SIG-M5 treated with dmso at 0.1 percent for 504 hours (cell line): ENCODE data around the gene THRB.

ENCODE experiments used
- DNase-seq: peaks from one replicate; lab custom pipeline; 2025; ENCODE audit not compliant: unreplicated experiment; lab: John Stamatoyannopoulos, UW

The THRB gene

DNA sequence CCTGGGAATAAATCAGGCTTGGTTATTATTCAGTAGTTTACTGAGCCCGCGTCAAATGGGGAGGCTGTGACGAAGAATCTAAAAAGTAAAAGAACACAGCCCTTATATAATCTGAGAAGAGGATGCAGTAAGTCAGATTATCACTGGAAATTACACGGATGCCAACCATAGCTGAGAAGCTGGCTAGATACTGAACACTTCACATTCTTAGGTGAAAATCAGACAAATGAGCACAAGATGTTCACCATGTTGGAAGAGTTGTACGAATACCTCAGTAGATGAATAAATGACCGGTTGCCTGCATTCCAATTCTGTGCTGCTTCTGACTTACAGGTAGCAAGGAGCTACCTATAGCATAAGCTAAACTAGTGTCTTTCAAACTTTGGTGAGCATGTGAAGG lies 254.3 kb downstream of the THRB start:
- DNase-seq: no peak

DNA sequence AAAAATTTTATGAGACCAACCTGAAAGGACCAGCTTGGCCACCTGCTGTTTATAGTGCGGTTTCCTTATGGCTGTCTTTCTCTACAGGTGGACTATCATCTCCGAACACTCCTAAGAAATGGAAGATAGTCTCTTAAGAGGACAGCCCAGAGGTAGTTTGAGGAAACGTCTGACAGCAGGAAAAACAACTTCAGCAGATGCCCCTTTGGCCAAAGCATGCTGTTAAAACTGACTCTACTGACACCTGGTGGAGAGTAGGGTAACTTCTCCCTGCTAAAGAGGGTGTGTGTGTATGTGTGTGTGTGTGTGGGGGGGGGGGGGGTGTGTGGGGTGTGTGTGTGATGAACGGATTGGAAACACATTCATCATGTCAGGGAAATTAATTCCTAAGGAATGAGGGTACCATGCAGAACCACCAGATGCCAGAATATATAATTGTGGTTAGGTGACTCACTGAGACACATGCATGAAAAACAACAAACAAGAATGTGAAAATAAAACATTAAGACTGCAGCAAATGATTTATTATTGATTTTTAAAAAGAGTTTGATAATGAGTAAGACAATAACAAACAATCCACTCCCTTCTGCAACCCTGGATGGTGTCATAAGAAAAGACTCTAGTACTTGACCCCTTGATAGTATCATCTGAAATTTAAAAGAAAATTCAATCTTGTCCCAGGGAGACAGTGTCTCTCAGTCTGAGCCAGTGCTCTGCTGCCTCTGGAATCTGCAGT lies 256.5 kb downstream of the THRB start:
- peak; percentile 62 for DNase-seq

DNA sequence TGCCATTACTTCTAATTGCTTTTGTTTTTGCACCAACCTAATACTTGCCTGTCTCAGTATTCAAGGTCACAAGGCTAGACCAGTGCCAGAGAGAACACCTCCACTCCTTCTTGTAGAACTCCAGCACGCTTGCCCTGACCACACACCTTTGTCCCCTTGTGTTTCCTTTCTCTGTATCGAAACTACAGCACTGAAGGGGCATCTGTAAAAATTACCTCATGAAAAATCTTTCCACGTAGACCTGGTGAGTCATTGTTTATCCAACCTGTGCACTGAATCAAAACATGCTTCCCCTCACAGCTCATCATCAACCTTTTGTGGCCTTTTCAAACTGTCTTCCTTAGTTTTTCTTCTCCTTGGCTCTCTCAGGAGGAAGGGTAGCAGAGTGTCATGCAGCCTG lies 259.5 kb downstream of the THRB start:
- peak; percentile 1 for DNase-seq

DNA sequence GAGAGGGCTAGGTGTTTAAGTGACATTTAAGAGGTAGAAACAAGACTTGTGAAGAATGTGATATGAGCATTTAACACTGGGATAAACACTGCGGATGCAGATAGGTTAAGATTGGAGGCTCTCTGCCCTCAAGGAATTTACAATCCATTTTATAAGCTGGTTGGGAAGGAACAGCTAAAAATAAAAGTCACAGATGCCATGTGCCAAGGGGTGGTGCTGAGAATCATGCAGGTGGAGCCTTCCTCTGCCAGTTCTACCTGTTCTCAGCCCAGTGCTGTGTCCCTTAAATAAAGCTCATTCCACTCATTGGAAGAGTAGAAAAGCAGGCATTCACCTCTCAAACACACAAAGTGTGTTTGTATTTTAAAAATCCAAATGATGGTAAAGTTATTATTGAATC lies 261.9 kb downstream of the THRB start:
- DNase-seq: no peak

DNA sequence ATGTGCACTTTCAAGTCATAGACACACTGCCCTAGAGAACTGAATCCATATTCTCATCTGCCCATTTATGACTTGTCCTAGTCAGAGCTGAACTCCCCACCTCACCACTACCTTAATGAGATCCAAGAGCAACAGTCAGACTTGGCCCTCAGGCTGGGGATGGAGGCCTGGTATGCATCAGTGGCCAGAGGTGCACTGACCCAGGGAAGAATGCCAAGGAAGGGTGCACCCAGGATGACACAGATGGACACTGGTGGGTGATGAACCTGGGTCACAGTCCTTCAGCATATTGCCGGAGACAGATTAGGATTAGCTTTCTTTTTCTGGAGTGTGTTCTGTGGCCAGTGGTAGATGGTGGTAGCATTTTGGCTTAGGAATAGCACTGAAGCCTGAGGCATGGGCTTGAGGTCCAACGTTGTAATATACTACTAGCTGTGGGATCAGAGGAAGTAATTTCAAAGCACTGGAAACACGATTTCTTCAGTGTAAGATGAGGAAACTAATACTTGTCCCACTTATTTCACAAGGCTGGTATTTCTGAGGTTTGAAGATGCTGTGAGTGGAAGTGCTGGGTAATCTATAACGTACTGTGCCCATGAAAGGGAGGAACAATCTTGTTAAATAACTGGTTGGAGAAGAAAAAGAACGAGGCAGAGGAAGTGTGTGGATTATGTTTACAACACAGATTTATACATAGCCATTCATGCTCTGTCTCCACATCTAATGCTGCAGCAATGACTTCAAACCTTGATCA lies 265.0 kb downstream of the THRB start:
- DNase-seq: no peak

DNA sequence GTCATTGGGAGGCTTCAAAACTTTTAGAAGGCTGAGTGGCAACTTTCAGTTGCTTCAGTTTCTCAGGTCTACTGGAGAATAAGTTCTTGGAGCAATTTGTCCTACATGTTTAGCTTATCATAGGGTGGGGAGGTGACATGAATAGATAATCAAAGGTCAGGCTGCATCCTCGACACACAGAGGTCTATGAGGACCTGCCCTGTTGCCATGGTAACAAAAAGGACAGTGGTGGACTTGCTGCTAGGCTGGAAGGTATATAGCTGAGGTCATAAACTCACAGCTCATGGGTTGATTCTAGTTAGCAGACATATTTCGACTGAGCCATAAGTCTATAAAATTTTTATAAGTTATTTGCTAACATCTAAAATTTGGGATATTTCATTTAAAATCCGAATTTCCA lies 267.0 kb downstream of the THRB start:
- no peak for DNase-seq

DNA sequence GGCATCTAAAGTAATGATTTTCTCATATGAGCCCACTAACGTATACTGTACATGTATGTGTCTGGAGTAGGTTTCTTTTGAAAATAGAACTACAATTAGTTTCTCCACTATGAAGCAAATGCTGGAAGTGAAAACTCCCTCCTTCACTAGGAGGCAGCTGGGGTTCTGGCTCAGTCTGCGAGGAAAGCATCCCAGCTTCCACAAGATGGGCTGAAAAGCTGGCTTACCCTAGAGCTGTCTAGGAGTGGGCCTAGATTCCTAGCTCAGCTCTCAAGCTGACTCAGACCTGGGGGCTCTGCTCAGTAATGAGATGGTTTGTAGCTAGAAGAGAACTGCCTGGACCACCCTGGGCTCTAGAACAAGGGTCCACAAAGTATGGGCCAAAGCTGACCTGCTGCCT lies 268.3 kb downstream of the THRB start:
- no peak for DNase-seq

DNA sequence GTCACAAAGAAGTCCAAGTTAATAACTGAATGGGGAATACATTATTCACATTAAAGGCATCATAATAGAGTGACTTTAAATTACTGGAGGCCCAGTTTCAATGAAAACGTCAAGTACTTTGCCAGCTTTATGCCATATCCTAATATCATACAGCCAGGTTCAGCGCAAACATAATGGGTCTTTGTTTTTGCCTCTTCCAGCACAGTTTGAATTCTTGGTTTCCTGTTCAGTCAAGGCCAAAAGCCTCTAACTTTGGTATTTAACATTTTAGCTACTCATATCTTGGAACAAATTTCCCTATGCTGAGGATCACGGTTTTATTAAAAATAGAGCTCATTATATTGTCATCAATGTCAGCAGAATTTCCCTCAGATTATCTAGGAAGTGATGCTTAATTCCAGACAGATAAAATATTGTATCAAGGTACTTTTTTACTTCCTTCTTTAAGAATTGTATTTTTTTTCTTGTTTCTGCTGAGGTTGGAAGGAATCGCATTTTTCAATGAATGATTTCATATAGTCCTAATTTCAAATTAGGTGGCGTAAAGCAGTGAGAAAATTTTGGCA lies 269.2 kb downstream of the THRB start:
- no peak for DNase-seq

DNA sequence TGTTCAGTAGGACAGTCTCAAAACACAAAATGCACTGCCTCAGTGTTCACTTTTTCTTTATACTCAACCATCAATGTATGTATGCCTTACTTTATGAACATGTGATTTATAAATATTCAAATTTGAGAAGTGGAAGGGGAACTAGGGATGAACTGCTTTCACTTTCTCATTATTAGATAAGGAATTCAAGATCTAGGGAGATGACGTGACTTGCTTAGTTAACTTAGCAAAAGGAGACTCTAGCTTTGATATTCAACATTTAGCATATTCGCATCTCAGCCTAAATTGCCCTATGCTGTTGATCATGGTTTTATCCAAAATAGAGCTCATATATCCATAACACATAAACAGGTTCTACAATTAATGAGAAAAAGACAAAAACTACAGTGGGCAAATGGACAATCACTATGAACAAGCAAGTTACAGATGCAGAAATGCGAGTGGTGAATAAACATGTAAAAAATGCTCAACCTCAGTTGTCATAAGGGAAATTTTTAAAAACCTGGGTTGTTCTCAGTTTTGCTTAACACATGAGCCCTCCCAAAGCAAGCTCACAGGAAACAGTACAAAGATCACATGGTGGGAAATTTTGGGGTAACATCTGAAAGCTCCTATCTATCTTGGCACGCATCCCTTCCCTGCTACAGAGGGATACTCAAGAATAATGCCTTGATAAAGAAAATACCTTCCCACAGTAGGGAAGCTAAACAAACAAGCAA lies 269.8 kb downstream of the THRB start:
- DNase-seq: no peak

DNA sequence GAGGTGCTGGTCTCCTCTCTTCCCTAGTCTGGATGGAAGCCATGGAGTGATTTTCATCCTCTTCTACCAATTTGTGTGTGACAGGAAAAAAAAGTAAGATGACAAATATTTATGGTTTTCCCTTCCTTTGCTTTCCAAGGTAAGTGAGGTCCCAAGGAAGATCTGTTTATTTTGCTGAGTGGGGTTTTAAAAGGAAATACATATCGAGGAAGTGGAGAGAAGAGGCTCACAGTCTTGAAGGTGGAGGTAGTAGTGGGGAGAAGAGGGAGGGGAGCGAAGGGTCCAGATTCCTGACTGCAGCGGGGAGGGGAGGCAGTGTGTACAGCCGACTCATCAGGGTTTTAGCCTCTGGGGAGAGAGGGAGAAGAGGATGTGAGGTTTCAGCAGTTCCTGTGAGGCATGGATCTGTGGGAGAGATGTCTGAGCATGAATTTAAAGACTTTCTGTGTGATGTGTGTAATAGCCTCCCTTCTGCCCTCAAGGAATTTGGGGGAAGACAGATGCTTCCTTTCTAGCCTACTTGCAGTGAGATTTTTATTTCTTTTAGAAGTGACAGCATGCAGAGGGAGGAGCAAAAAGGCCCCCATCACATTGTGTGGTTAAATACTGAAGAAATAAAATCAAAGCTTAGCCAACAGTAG lies 272.4 kb downstream of the THRB start:
- DNase-seq: no peak

DNA sequence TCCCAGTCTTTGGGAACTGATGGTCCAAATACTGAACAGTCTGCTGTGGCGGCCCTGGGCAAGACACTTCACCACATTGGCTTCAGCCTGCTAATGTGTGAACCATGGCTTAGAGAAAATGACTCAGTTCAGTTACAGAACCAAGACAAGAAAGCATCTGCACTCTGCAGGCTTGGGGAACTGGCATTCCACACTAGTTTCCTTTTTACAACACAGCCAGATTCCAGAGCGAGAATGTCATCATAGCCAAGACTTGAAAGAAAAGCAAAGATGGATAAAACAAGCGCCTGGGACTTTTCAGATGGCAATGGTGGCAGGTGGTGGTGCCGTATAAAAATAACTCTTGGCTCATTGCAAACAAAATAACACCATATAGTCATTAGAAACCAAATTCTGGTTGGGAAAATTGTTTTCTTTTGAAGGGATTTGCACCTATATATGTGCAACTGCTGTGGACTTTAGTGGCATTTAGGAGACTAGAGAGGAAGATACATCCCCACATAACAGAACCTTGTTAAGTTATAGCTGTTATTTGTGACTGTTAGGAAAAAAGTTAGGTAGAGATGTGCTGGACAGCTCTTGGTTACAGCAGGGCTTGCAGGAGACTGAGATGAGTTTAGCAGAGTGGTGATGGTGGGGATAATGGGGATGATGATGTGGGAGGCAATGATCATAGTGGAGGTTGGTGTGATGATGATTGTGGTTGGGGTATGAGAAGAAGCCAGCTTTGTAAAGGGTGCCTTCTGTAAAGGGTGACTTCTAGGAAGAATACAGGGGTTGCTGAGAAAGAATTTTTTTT lies 273.6 kb downstream of the THRB start:
- no peak for DNase-seq

DNA sequence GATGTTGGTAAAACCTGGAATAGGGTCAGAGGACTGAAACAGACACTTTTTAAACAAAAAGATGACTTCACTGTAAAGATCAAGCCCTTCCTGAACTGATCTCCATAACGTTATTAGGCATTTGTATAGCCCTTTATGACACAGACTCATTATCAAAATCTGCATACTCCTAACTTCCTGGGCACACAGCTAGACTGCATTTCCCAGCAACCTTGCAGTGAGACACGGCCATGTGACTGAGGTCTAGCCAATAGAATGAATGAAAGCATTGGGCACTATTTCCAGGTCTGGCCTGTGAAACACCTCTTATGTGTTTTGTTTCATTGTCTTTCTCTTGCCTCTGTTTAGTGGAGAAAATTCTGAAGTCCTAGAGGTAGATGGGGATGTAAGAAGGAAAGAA lies 279.1 kb downstream of the THRB start:
- DNase-seq: no peak

DNA sequence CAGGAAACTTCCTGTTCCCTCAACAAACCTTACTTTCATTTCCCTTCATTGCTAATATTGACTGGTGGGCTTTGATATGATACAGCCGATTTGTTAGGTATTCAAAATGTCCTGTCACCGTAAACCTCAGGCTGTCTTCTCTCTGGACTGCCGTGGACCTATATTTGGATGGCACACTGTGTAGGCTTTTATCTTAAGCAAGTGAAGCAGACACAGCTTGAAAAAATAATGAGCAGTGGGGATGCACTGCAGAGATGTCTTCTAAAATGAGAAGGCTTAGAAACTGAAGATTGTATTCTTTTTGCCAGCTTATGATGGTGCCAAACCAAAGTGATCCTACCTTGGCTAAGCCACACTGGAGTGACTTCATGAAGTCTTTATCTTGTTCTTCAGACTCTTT lies 283.3 kb downstream of the THRB start:
- no peak for DNase-seq

DNA sequence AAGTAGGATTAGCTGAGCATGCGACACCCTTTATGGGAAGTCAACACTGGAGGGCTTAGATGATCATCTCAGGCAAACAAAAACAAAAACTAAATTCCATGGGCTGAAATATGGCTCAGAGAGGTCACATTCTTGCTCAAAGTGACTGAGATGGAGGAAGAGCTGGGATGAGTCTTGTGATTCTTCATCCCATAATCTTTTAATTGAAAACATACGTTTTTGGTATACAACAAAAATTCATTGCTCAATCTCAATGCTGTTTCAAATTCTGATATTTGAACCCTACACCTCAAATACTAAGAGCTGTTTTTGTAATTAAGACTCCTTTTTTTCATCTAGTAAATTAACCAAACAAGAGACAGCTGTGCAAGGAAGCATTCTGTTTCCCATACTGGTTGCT lies 292.6 kb downstream of the THRB start:
- no peak for DNase-seq

DNA sequence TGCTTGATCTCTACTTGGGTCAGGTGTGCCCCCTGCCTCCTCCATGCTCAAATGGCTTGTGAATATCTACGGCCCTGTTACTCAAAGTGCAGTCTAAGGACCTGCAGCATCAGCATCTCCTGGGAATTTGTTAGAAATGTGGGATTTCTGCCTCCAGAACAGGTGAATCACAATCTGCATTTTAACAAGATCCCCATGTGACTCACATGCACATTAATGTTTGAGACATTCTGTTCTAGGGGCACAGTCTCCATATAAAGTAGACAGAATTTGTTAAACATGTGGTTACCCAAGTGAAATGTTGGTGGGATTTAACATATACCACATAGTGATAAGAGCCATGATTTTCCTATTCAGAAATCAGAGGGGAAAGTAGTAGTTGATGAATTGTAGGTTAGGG lies 293.3 kb downstream of the THRB start:
- DNase-seq: no peak

DNA sequence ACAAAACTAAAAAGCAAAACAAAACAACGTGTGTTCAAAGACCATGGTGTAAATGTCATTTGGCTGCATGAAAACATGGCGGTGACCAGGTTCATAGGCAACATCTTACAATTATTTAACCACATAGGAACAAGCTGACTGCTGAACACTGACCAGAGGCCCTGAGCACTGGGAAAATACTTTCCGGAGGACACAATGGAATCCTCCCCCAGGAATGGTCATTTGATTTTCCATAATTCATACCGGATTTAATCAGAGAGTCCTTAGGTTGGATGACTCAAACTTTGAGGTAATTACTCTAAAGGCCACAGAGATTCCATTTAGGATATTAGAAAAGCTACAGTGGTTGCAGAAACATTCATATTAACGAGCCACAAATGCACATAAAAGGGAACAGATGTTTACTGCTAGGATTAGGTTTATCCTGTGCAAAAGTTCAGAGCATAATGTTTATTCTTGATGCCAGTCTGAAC lies 294.8 kb downstream of the THRB start:
- no peak for DNase-seq

DNA sequence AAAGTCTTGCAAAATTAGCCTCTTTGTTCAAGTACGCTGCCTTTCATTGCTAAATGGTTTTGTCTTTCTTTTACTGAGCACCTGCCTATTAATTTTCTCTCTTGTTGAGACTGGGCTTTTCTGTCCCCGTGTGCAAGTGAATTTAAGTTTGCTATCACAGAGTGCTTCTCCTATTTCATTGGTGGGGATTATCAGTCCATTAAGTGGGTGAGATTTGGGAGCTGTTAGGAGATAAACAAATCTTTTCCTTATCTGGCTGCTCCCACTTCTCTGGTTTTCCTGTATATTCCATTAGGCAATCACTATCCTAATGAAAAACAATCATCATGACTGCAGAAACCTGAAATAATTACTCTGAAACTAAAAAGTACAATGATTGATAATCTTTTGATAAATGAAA lies 295.4 kb downstream of the THRB start:
- DNase-seq: no peak

DNA sequence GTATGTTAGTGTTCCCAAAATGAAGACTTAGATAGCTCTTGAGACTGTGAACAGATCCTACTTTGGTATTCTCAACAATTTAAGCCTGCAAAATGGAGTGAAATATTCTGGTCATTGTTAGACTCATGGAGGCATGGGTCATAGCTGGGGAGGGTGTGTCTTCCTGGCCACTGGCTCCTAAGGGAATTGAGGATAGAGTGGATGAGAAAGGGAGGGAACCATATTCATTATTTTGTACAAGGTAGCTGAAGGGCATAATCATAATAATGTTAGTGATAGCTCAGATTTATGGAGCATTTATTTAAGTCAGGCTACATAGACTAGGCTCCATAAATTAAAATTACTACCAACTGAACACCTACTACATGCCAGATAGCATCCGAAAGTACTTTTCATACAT lies 295.9 kb downstream of the THRB start:
- DNase-seq: no peak

DNA sequence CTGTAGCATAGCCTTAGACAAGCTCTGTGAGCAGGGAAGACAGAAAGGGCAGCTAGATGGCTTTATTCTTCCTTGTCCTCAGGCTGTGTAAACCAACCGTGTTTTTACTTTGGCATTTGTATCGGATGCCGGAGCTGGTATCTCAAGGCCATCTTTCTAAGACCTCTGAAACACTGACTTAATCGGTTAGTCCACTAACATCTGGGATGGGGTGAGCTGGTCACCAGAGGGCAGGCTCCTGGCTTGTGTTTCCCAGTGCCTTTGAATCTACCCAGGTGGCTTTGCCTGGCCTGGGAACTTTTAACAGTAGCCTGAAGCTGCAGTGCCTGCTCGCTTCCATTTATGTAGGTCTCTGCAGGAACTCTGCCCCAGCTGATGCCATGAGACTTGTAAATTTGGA lies 296.8 kb downstream of the THRB start:
- no peak for DNase-seq

DNA sequence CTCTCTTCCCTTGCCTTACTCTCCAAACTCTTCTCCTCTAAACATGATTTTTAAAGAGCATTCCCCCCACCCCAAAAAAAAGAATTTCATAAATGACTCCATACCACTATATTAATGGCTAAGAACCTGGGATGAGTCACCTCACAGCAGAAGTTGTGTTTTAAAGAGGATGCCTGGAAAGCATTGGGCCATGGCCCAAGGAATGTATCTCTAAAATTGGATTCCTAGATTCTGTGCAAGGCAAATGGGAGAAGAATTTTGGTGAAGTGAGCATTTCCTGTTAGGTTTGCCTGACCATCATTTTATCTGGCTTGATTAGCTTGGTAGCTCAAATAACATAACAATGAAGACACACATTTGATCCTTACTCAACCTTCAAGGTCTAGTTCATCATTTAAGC lies 298.1 kb downstream of the THRB start:
- no peak for DNase-seq
